ENCODE data around the gene PRR33. TPM values are rescaled to one million over a fixed set of nuclear protein-coding genes. Genes with fewer than 3 reads are reported as not detected.

PRR33 gene
- total RNA-seq, 2 experiments from 2014 or later: 0.08 TPM; not detected in 1

GRCh38 chr11:1919391-1920127 lies 27.9 kb upstream of the PRR33 start, which contains the start of gene TNNT3:
Gene TNNT3 (plus strand): TSS chr11:1919703. CDS start chr11:1922875, 3,172 bp downstream.
- CTCF ChIA-PET: interaction anchor here (1.3 to 4.4 kb wide), 2 partner anchors 28 to 37 kb away, joined by 3 to 17 read pairs; partner anchors contain the start of gene PRR33
- peaks cover 18% of the 10 kb centered on the region for H3K4me1 Mint-ChIP-seq (ENCODE audit: low read depth)
- DNase-seq: no peak
- no peak within 1 kb of the TSS for H3K4me3 Mint-ChIP-seq
- ATAC-seq: no peak
- POLR2A ChIA-PET: interaction anchor here (0.6 to 6.9 kb wide), 2 partner anchors 28 kb away, joined by 3 to 46 read pairs; partner anchors contain the start of gene PRR33
- H3K27ac Mint-ChIP-seq: no peak within 1 kb of the TSS
- H3K9me3 Mint-ChIP-seq (ENCODE audit: insufficient read depth): no peaks in the 10 kb centered on the region
- H3K36me3 Mint-ChIP-seq (ENCODE audit: low read depth): no peaks in the 10 kb centered on the region
- H3K27me3 Mint-ChIP-seq (ENCODE audit: low read depth): peaks cover 3% of the 10 kb centered on the region

GRCh38 chr11:1918436-1919315 lies 27.0 kb upstream of the PRR33 start:
- Mint-ChIP-seq H3K27ac (no peak overlapping the region), H3K4me1 (ENCODE audit: low read depth) (peaks cover 20% of the 10 kb centered on the region), H3K36me3 (ENCODE audit: low read depth) (no peaks in the 10 kb centered on the region), H3K9me3 (ENCODE audit: insufficient read depth) (no peaks in the 10 kb centered on the region), H3K4me3 (no peak overlapping the region), H3K27me3 (ENCODE audit: low read depth) (peaks cover 8% of the 10 kb centered on the region)
- ChIA-PET CTCF (interaction anchor here (1.3 to 4.4 kb wide), 3 partner anchors 27 to 36 kb away, joined by 3 to 17 read pairs (median 12); partner anchors contain the start of gene PRR33), POLR2A (interaction anchor here (6.9 kb wide), 1 partner anchor 28 kb away, joined by 46 read pairs; the partner anchor contains the start of gene PRR33)
- ATAC-seq (no peak), DNase-seq (no peak)

GRCh38 chr11:1917523-1918435 lies 26.1 kb upstream of the PRR33 start:
- Mint-ChIP-seq H3K27ac (no peak overlapping the region), H3K27me3 (ENCODE audit: low read depth) (peaks cover 8% of the 10 kb centered on the region), H3K4me3 (no peak overlapping the region), H3K4me1 (ENCODE audit: low read depth) (peaks cover 16% of the 10 kb centered on the region), H3K9me3 (ENCODE audit: insufficient read depth) (no peaks in the 10 kb centered on the region), H3K36me3 (ENCODE audit: low read depth) (no peaks in the 10 kb centered on the region)
- ChIA-PET POLR2A (interaction anchor here (0.9 to 6.9 kb wide), 3 partner anchors 12 to 64 kb away, joined by 3 to 46 read pairs (median 4); partner anchors contain the start of genes LSP1 and PRR33), CTCF (interaction anchor here (1.2 to 2.3 kb wide), 4 partner anchors 27 to 85 kb away, joined by 3 to 12 read pairs (median 4); no protein-coding TSS in a partner anchor)
- DNase-seq (no peak), ATAC-seq (no peak)

GRCh38 chr11:1916986-1917522 lies 25.4 kb upstream of the PRR33 start:
- no peaks in the 10 kb centered on the region for H3K36me3 Mint-ChIP-seq (ENCODE audit: low read depth)
- ATAC-seq: peak; percentile 25
- POLR2A ChIA-PET: interaction anchor here (0.6 to 6.9 kb wide), 6 partner anchors 13 to 66 kb away, joined by 3 to 46 read pairs (median 3); partner anchors contain the start of genes LSP1 and PRR33
- H3K4me3 Mint-ChIP-seq: no peak overlapping the region
- H3K9me3 Mint-ChIP-seq (ENCODE audit: insufficient read depth): no peaks in the 10 kb centered on the region
- H3K27me3 Mint-ChIP-seq (ENCODE audit: low read depth): peaks cover 8% of the 10 kb centered on the region
- no peak for DNase-seq
- H3K27ac Mint-ChIP-seq: no peak overlapping the region
- CTCF ChIA-PET: interaction anchor here (1.2 to 2.3 kb wide), 4 partner anchors 26 to 84 kb away, joined by 3 to 12 read pairs (median 4); no protein-coding TSS in a partner anchor
- peaks cover 13% of the 10 kb centered on the region for H3K4me1 Mint-ChIP-seq (ENCODE audit: low read depth)

GRCh38 chr11:1916132-1916985 lies 24.7 kb upstream of the PRR33 start:
- Mint-ChIP-seq H3K9me3 (ENCODE audit: insufficient read depth) (no peaks in the 10 kb centered on the region), H3K4me1 (ENCODE audit: low read depth) (peaks cover 13% of the 10 kb centered on the region), H3K27me3 (ENCODE audit: low read depth) (peaks cover 8% of the 10 kb centered on the region), H3K36me3 (ENCODE audit: low read depth) (no peaks in the 10 kb centered on the region), H3K27ac (no peak overlapping the region), H3K4me3 (no peak overlapping the region)
- ChIA-PET POLR2A (interaction anchor here (0.6 to 6.9 kb wide), 6 partner anchors 14 to 66 kb away, joined by 3 to 46 read pairs (median 3); partner anchors contain the start of genes LSP1 and PRR33), CTCF (interaction anchor here (1.2 to 2.3 kb wide), 4 partner anchors 25 to 83 kb away, joined by 3 to 12 read pairs (median 4); no protein-coding TSS in a partner anchor)
- peak; percentile 13 for ATAC-seq
- DNase-seq: no peak

- POLR2A ChIA-PET: interaction anchor here (6.9 kb wide), 1 partner anchor 25 kb away, joined by 46 read pairs; the partner anchor contains the start of gene PRR33
- H3K4me3 Mint-ChIP-seq: no peak overlapping the region
Observed at GRCh38 chr11:1915795-1916131, 24.1 kb upstream of the PRR33 start.

GRCh38 chr11:1913271-1914060 lies 21.8 kb upstream of the PRR33 start:
- ChIA-PET CTCF (no interaction called here), POLR2A (interaction anchor here (1.2 kb wide), 1 partner anchor 22 kb away, joined by 3 read pairs; no protein-coding TSS in a partner anchor)
- H3K36me3 Mint-ChIP-seq (ENCODE audit: low read depth): no peaks in the 10 kb centered on the region
- DNase-seq: no peak
- H3K4me3 Mint-ChIP-seq: no peak overlapping the region
- H3K9me3 Mint-ChIP-seq (ENCODE audit: insufficient read depth): no peaks in the 10 kb centered on the region
- no peak for ATAC-seq
- no peak overlapping the region for H3K27ac Mint-ChIP-seq
- H3K27me3 Mint-ChIP-seq (ENCODE audit: low read depth): peaks cover 8% of the 10 kb centered on the region
- peaks cover 13% of the 10 kb centered on the region for H3K4me1 Mint-ChIP-seq (ENCODE audit: low read depth)

More at GRCh38 chr11:1915795-1916131, 24.1 kb upstream of the PRR33 start:
- no peak overlapping the region for H3K27ac Mint-ChIP-seq
- DNase-seq (no peak), ATAC-seq (no peak)
- no peaks in the 10 kb centered on the region for H3K9me3 Mint-ChIP-seq (ENCODE audit: insufficient read depth)
- no peaks in the 10 kb centered on the region for H3K36me3 Mint-ChIP-seq (ENCODE audit: low read depth)
- peaks cover 8% of the 10 kb centered on the region for H3K27me3 Mint-ChIP-seq (ENCODE audit: low read depth)
- CTCF ChIA-PET: no interaction called here
- peaks cover 13% of the 10 kb centered on the region for H3K4me1 Mint-ChIP-seq (ENCODE audit: low read depth)

- Mint-ChIP-seq H3K27ac (no peak overlapping the region), H3K27me3 (ENCODE audit: low read depth) (peaks cover 12% of the 10 kb centered on the region)
Observed at GRCh38 chr11:1912289-1912878, 20.7 kb upstream of the PRR33 start.

GRCh38 chr11:1909524-1909923 lies 17.8 kb upstream of the PRR33 start:
- DNase-seq: no peak
- H3K9me3 Mint-ChIP-seq (ENCODE audit: insufficient read depth): no peaks in the 10 kb centered on the region
- no peak overlapping the region for H3K27ac Mint-ChIP-seq
- no peak for ATAC-seq
- H3K4me1 Mint-ChIP-seq (ENCODE audit: low read depth): peaks cover 2% of the 10 kb centered on the region
- H3K4me3 Mint-ChIP-seq: no peak overlapping the region
- ChIA-PET CTCF (no interaction called here), POLR2A (no interaction called here)
- H3K27me3 Mint-ChIP-seq (ENCODE audit: low read depth): peaks cover 15% of the 10 kb centered on the region
- no peaks in the 10 kb centered on the region for H3K36me3 Mint-ChIP-seq (ENCODE audit: low read depth)

More at GRCh38 chr11:1912289-1912878, 20.7 kb upstream of the PRR33 start:
- CTCF ChIA-PET: interaction anchor here (1.6 kb wide), 1 partner anchor 36 kb away, joined by 3 read pairs; no protein-coding TSS in a partner anchor
- no peaks in the 10 kb centered on the region for H3K36me3 Mint-ChIP-seq (ENCODE audit: low read depth)
- no peak overlapping the region for H3K4me3 Mint-ChIP-seq
- H3K4me1 Mint-ChIP-seq (ENCODE audit: low read depth): peaks cover 13% of the 10 kb centered on the region
- ATAC-seq (no peak), DNase-seq (no peak)
- POLR2A ChIA-PET: no interaction called here
- no peaks in the 10 kb centered on the region for H3K9me3 Mint-ChIP-seq (ENCODE audit: insufficient read depth)

Data from activated CD8-positive, alpha-beta T cell treated with anti-CD3 and anti-CD28 coated beads, Interleukin-2, amount 10 ng/mL, durations not matched to agents 7 days and 5 days (primary cell).